ENCODE data around the gene HPN.

DNA sequence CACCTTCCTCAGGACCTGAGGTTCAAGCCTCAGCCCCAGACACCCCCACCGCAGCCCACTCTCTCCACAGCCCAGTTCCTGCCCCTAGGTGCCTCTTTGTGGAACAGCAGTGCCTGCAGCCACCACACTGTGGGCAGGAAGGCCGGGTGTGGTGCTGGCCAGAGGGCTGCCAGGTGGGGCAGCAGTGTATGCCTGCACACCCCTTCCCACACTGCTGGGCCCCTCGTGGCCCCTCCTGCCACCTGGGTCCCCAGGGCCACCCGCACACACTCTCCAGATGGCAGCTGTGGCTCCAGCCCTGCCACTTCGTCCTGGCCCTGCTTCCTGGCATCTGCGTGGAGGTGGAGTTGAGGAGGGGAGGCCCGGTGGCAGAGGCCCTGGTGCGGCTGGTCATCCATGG lies 35.1 kb downstream of the HPN start:
- TF ChIP-seq POLR2AphosphoS5 (IDR thresholded peaks at IDR 0.05) = no peak
- no peak for TF ChIP-seq POLR2A (IDR thresholded peaks at IDR 0.05)
- TF ChIP-seq, protein P1, sequence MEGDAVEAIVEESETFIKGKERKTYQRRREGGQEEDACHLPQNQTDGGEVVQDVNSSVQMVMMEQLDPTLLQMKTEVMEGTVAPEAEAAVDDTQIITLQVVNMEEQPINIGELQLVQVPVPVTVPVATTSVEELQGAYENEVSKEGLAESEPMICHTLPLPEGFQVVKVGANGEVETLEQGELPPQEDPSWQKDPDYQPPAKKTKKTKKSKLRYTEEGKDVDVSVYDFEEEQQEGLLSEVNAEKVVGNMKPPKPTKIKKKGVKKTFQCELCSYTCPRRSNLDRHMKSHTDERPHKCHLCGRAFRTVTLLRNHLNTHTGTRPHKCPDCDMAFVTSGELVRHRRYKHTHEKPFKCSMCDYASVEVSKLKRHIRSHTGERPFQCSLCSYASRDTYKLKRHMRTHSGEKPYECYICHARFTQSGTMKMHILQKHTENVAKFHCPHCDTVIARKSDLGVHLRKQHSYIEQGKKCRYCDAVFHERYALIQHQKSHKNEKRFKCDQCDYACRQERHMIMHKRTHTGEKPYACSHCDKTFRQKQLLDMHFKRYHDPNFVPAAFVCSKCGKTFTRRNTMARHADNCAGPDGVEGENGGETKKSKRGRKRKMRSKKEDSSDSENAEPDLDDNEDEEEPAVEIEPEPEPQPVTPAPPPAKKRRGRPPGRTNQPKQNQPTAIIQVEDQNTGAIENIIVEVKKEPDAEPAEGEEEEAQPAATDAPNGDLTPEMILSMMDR (IDR thresholded peaks at IDR 0.05 in 8 of 11, conservative IDR thresholded peaks at IDR 0.05 in 3 of 11) = no peak
